ENCODE data around the gene OBP2A. TPM values are rescaled to one million over a fixed set of nuclear protein-coding genes. Genes with fewer than 3 reads are reported as not detected.

The OBP2A gene
- total RNA-seq, 2 donors from 2014 or later: not detected

GRCh38 chr9:135592625-135593024 lies 46.7 kb downstream of the OBP2A start:
- Histone ChIP-seq H3K4me1 (no peaks in the 10 kb centered on the region), H3K27ac (no peak overlapping the region), H3K4me3 (no peak overlapping the region), H3K36me3 (no peaks in the 10 kb centered on the region), H3K9me3 (peaks cover 0 to 20% of the 10 kb centered on the region in 2 donors), H3K27me3 (no peaks in the 10 kb centered on the region)
- DNase-seq (ENCODE audit: low spot score): no peak
- no peak for TF ChIP-seq CTCF (IDR thresholded peaks at IDR 0.05)

- no peak for DNase-seq (ENCODE audit: low spot score)
- Histone ChIP-seq H3K27me3 (no peaks in the 10 kb centered on the region), H3K4me3 (no peak overlapping the region), H3K36me3 (no peaks in the 10 kb centered on the region), H3K27ac (no peak overlapping the region), H3K9me3 (peaks cover 0 to 20% of the 10 kb centered on the region in 2 donors), H3K4me1 (no peaks in the 10 kb centered on the region)
- no peak for TF ChIP-seq CTCF (IDR thresholded peaks at IDR 0.05)
Observed at GRCh38 chr9:135596211-135596610, 50.3 kb downstream of the OBP2A start.

Other genes starting within 250 kb of the OBP2A start
- 10 to 100 TPM; 17.4 to 18.7 TPM for gene PPP1R26, start 66.3 kb upstream of the OBP2A start, total RNA-seq
- gene MRPS2, start 45.4 kb upstream of the OBP2A start, total RNA-seq: 10 to 100 TPM; 40.9 to 72.5 TPM
- gene LCN1, start 24.7 kb upstream of the OBP2A start, total RNA-seq: not detected
- gene PAEP, start 15.6 kb downstream of the OBP2A start, total RNA-seq: not detected
- gene GLT6D1, start 93.4 kb downstream of the OBP2A start, total RNA-seq: not detected
- not detected for gene LCN9, start 117.2 kb downstream of the OBP2A start, total RNA-seq
- not detected for gene SOHLH1, start 153.4 kb downstream of the OBP2A start, total RNA-seq
- gene KCNT1, start 156.1 kb downstream of the OBP2A start, total RNA-seq: under 1 TPM in 1 of 2 donors, not detected in 1; 0.48 TPM

Measured in right atrium auricular region (tissue), 2 donors.